ENCODE measurements around the gene ROR2.

ROR2 gene

GRCh38 chr9:91682806-91683205 lies 267.2 kb downstream of the ROR2 start:
- Histone ChIP-seq H3K27me3 (ENCODE audit: control insufficient read depth, insufficient read depth, low read length) (peaks cover 8% of the 10 kb centered on the region), H3K4me3 (ENCODE audit: low read length) (no peak overlapping the region), H3K9me3 (ENCODE audit: control insufficient read depth, low read length) (no peaks in the 10 kb centered on the region), H3K9ac (ENCODE audit: low read length) (no peak overlapping the region), H3K4me1 (ENCODE audit: control insufficient read depth, insufficient read depth, low read length) (peaks cover 4% of the 10 kb centered on the region), H3K36me3 (ENCODE audit: control insufficient read depth, insufficient read depth, low read length) (no peaks in the 10 kb centered on the region)

- Histone ChIP-seq H3K4me1 (ENCODE audit: control insufficient read depth, insufficient read depth, low read length) (peaks cover 4% of the 10 kb centered on the region), H3K27me3 (ENCODE audit: control insufficient read depth, insufficient read depth, low read length) (peaks cover 8% of the 10 kb centered on the region), H3K36me3 (ENCODE audit: control insufficient read depth, insufficient read depth, low read length) (no peaks in the 10 kb centered on the region), H3K9me3 (ENCODE audit: control insufficient read depth, low read length) (no peaks in the 10 kb centered on the region), H3K4me3 (ENCODE audit: low read length) (no peak overlapping the region), H3K9ac (ENCODE audit: low read length) (no peak overlapping the region)
Observed at GRCh38 chr9:91681461-91682305, 268.3 kb downstream of the ROR2 start.

- Histone ChIP-seq H3K4me3 (ENCODE audit: low read length) (no peak overlapping the region), H3K9ac (ENCODE audit: low read length) (no peak overlapping the region), H3K9me3 (ENCODE audit: control insufficient read depth, low read length) (no peaks in the 10 kb centered on the region), H3K27me3 (ENCODE audit: control insufficient read depth, insufficient read depth, low read length) (peaks cover 8% of the 10 kb centered on the region), H3K36me3 (ENCODE audit: control insufficient read depth, insufficient read depth, low read length) (no peaks in the 10 kb centered on the region), H3K4me1 (ENCODE audit: control insufficient read depth, insufficient read depth, low read length) (peaks cover 4% of the 10 kb centered on the region)
Observed at GRCh38 chr9:91680998-91681397, 269.0 kb downstream of the ROR2 start.

GRCh38 chr9:91680106-91680505 lies 269.9 kb downstream of the ROR2 start:
- Histone ChIP-seq H3K9ac (ENCODE audit: low read length) (no peak overlapping the region), H3K36me3 (ENCODE audit: control insufficient read depth, insufficient read depth, low read length) (no peaks in the 10 kb centered on the region), H3K9me3 (ENCODE audit: control insufficient read depth, low read length) (no peaks in the 10 kb centered on the region), H3K4me1 (ENCODE audit: control insufficient read depth, insufficient read depth, low read length) (peaks cover 4% of the 10 kb centered on the region), H3K27me3 (ENCODE audit: control insufficient read depth, insufficient read depth, low read length) (peaks cover 8% of the 10 kb centered on the region), H3K4me3 (ENCODE audit: low read length) (no peak overlapping the region)

- Histone ChIP-seq H3K9ac (ENCODE audit: low read length) (no peak overlapping the region), H3K4me3 (ENCODE audit: low read length) (no peak overlapping the region), H3K4me1 (ENCODE audit: control insufficient read depth, insufficient read depth, low read length) (peaks cover 4% of the 10 kb centered on the region), H3K36me3 (ENCODE audit: control insufficient read depth, insufficient read depth, low read length) (no peaks in the 10 kb centered on the region), H3K27me3 (ENCODE audit: control insufficient read depth, insufficient read depth, low read length) (peaks cover 8% of the 10 kb centered on the region), H3K9me3 (ENCODE audit: control insufficient read depth, low read length) (no peaks in the 10 kb centered on the region)
Observed at GRCh38 chr9:91678807-91679580, 271.0 kb downstream of the ROR2 start.

GRCh38 chr9:91677822-91678436 lies 272.1 kb downstream of the ROR2 start:
- no peaks in the 10 kb centered on the region for H3K36me3 ChIP-seq (ENCODE audit: control insufficient read depth, insufficient read depth, low read length)
- H3K9me3 ChIP-seq (ENCODE audit: control insufficient read depth, low read length) = no peaks in the 10 kb centered on the region
- H3K4me1 ChIP-seq (ENCODE audit: control insufficient read depth, insufficient read depth, low read length) = peaks cover 4% of the 10 kb centered on the region
- H3K4me3 ChIP-seq (ENCODE audit: low read length) = no peak overlapping the region
- H3K27me3 ChIP-seq (ENCODE audit: control insufficient read depth, insufficient read depth, low read length) = peaks cover 8% of the 10 kb centered on the region
- H3K9ac ChIP-seq (ENCODE audit: low read length) = no peak overlapping the region

GRCh38 chr9:91677331-91677730 lies 272.7 kb downstream of the ROR2 start:
- H3K9me3 ChIP-seq (ENCODE audit: control insufficient read depth, low read length) = no peaks in the 10 kb centered on the region
- peaks cover 8% of the 10 kb centered on the region for H3K27me3 ChIP-seq (ENCODE audit: control insufficient read depth, insufficient read depth, low read length)
- H3K4me3 ChIP-seq (ENCODE audit: low read length) = no peak overlapping the region
- H3K9ac ChIP-seq (ENCODE audit: low read length) = no peak overlapping the region
- H3K36me3 ChIP-seq (ENCODE audit: control insufficient read depth, insufficient read depth, low read length) = no peaks in the 10 kb centered on the region
- peaks cover 4% of the 10 kb centered on the region for H3K4me1 ChIP-seq (ENCODE audit: control insufficient read depth, insufficient read depth, low read length)

- H3K4me3 ChIP-seq (ENCODE audit: low read length) = no peak overlapping the region
- no peaks in the 10 kb centered on the region for H3K36me3 ChIP-seq (ENCODE audit: control insufficient read depth, insufficient read depth, low read length)
- H3K27me3 ChIP-seq (ENCODE audit: control insufficient read depth, insufficient read depth, low read length) = peaks cover 3% of the 10 kb centered on the region
- H3K9me3 ChIP-seq (ENCODE audit: control insufficient read depth, low read length) = no peaks in the 10 kb centered on the region
- H3K4me1 ChIP-seq (ENCODE audit: control insufficient read depth, insufficient read depth, low read length) = no peaks in the 10 kb centered on the region
- H3K9ac ChIP-seq (ENCODE audit: low read length) = no peak overlapping the region
Observed at GRCh38 chr9:91676046-91676445, 274.0 kb downstream of the ROR2 start.

- H3K4me1 ChIP-seq (ENCODE audit: control insufficient read depth, insufficient read depth, low read length) = no peaks in the 10 kb centered on the region
- no peaks in the 10 kb centered on the region for H3K9me3 ChIP-seq (ENCODE audit: control insufficient read depth, low read length)
- H3K9ac ChIP-seq (ENCODE audit: low read length) = no peak overlapping the region
- no peaks in the 10 kb centered on the region for H3K36me3 ChIP-seq (ENCODE audit: control insufficient read depth, insufficient read depth, low read length)
- no peaks in the 10 kb centered on the region for H3K27me3 ChIP-seq (ENCODE audit: control insufficient read depth, insufficient read depth, low read length)
- H3K4me3 ChIP-seq (ENCODE audit: low read length) = no peak overlapping the region
Observed at GRCh38 chr9:91664663-91665062, 285.4 kb downstream of the ROR2 start.

- H3K36me3 ChIP-seq (ENCODE audit: control insufficient read depth, insufficient read depth, low read length) = no peaks in the 10 kb centered on the region
- no peaks in the 10 kb centered on the region for H3K4me1 ChIP-seq (ENCODE audit: control insufficient read depth, insufficient read depth, low read length)
- H3K27me3 ChIP-seq (ENCODE audit: control insufficient read depth, insufficient read depth, low read length) = no peaks in the 10 kb centered on the region
- no peak overlapping the region for H3K9ac ChIP-seq (ENCODE audit: low read length)
- H3K9me3 ChIP-seq (ENCODE audit: control insufficient read depth, low read length) = no peaks in the 10 kb centered on the region
- no peak overlapping the region for H3K4me3 ChIP-seq (ENCODE audit: low read length)
Observed at GRCh38 chr9:91663858-91664257, 286.2 kb downstream of the ROR2 start.

- no peaks in the 10 kb centered on the region for H3K4me1 ChIP-seq (ENCODE audit: control insufficient read depth, insufficient read depth, low read length)
- no peaks in the 10 kb centered on the region for H3K36me3 ChIP-seq (ENCODE audit: control insufficient read depth, insufficient read depth, low read length)
- H3K27me3 ChIP-seq (ENCODE audit: control insufficient read depth, insufficient read depth, low read length) = no peaks in the 10 kb centered on the region
- H3K9me3 ChIP-seq (ENCODE audit: control insufficient read depth, low read length) = no peaks in the 10 kb centered on the region
- H3K4me3 ChIP-seq (ENCODE audit: low read length) = no peak overlapping the region
- no peak overlapping the region for H3K9ac ChIP-seq (ENCODE audit: low read length)
Observed at GRCh38 chr9:91661451-91661850, 288.6 kb downstream of the ROR2 start.

GRCh38 chr9:91660521-91660920 lies 289.5 kb downstream of the ROR2 start:
- H3K36me3 ChIP-seq (ENCODE audit: control insufficient read depth, insufficient read depth, low read length) = no peaks in the 10 kb centered on the region
- no peaks in the 10 kb centered on the region for H3K9me3 ChIP-seq (ENCODE audit: control insufficient read depth, low read length)
- H3K4me3 ChIP-seq (ENCODE audit: low read length) = no peak overlapping the region
- H3K27me3 ChIP-seq (ENCODE audit: control insufficient read depth, insufficient read depth, low read length) = no peaks in the 10 kb centered on the region
- H3K4me1 ChIP-seq (ENCODE audit: control insufficient read depth, insufficient read depth, low read length) = no peaks in the 10 kb centered on the region
- H3K9ac ChIP-seq (ENCODE audit: low read length) = no peak overlapping the region
